GM19239 (cell line): ENCODE data around the gene CRADD.
"Not testable (repeated sequence)": the region's sequence is repeated elsewhere in the genome, so short reads cannot be mapped to it uniquely, and the experiment has no call there.

Experiments used
- DNase-seq: peaks from one replicate; pipeline ENCODE4 v3.0.0; 2011; ENCODE audit warnings: low spot score; ENCODE audit not compliant: insufficient read length
- FAIRE-seq: peaks from 2 replicates; lab custom pipeline; 2011; peaks lifted over from hg19 to GRCh38; lab: Jason Lieb, UNC

The CRADD gene

DNA sequence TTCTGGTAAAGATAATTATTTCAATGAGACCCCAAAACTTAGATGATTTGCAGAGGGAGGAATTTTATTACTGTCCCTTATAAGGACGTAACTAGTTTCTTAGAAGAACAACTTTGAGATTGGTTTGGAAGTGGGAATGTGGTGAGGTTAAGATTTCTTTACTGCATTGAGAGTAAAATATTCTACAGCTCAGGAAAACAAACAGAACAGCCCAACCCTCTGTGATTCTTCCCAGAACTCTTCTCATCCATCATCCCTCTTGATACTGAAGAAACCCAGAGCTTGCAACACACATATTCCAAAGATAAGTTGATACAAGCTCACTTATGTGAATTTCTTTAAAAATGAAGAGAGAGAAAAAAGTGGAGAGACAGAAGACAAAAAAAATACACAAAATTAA is 234.2 kb downstream of the CRADD start:
- FAIRE-seq (no peak), DNase-seq (no peak)

DNA sequence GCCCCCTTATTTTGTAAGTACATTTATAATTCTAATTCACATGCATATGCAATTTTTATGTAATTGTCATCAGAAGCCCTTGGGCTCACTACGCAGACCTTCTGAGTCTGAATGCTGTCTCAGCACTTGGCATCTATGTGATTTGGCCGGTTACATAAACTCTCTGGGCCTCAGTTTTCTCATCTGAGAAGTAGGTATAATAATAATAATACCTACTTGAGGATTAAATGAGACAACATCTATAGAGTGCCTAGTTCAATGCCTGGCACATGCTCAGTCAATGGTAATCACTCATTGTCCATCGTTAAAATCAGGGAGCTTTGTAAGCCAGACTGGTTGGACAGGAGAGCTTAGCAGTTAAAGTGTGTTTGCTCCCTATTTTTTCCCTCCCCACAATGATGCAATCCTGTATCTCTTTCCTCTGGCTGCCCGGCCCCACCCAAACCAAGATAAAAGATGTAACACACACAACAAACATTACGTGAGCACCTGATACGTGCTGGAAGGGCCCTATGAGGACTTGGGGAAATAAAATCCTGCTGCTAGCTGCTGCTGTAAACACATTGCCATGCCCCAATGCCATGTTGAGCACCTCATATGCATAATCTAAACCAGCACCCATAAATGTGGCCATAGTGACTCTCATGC is 235.0 kb downstream of the CRADD start:
- no peak for DNase-seq
- no peak for FAIRE-seq

DNA sequence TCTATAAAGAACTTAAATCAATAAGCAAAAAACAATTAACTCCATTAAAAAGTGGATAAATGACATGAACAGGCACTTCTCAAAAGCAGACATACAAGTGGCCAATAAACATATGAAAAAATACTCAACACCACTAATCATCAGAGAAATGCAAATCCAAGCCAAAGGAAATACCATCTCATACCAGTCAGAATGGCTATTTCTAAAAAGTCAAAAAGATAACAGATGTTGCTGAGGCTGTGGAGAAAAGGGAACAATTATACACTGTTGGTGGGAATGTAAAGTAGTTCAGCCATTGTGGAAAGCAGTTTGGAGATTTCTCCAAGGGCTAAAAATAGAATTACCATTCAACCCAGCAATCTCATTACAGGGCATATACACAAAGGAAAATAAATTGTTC is 236.7 kb downstream of the CRADD start:
- no peak for FAIRE-seq

GRCh38 chr12:93914281-93914680 is 237.1 kb downstream of the CRADD start:
- DNase-seq, result no peak
- FAIRE-seq, result no peak

More for the DNA sequence above, 236.7 kb downstream of the CRADD start:
- no peak for DNase-seq

GRCh38 chr12:93915411-93915810 is 238.2 kb downstream of the CRADD start:
- DNase-seq, result no peak
- FAIRE-seq, result no peak

- no peak for FAIRE-seq
These were observed 239.2 kb downstream of the CRADD start for GRCh38 chr12:93916402-93916801.

GRCh38 chr12:93918262-93918661 is 241.1 kb downstream of the CRADD start:
- FAIRE-seq, result no peak

More at GRCh38 chr12:93916402-93916801, 239.2 kb downstream of the CRADD start:
- DNase-seq, result no peak

DNA sequence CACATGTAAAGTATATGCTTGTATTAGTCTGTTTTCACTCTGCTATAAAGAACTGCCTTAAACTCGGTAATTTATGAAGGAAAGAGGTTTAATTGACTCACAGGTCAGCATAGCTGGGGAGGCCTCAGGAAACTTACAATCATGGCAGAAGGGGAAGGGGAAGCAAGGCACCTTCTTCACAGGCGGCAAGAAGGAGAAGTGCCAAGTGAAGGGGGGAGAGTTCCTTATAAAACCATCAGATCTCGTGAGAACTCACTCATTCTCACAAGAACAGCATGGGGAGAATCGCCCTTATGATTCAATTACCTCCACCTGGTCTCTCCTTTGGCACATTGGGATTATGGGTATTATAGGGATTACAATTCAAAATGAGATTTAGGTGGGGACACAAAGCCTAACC is 241.7 kb downstream of the CRADD start:
- FAIRE-seq (no peak), DNase-seq (no peak)

More at GRCh38 chr12:93918262-93918661, 241.1 kb downstream of the CRADD start:
- no peak for DNase-seq

DNA sequence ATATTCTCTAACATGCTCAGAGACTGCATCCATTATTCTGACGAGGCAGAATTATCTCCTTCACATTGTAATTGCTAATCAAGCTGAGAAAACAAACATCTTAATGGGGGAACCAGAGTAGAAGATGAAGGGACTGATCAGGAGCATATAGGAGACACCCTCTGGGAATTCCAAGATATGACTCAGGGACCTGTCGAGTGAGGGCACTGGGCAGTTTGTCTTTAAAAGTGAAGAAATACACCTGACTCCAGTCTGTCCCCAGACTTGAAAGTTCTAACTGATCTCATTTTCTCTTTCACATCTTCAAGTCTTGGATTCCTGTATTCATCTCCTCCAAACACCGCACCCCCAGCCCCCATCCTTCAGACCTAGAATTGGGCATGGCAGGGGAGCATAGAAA is 244.3 kb downstream of the CRADD start:
- FAIRE-seq, result no peak
- DNase-seq, result no peak

DNA sequence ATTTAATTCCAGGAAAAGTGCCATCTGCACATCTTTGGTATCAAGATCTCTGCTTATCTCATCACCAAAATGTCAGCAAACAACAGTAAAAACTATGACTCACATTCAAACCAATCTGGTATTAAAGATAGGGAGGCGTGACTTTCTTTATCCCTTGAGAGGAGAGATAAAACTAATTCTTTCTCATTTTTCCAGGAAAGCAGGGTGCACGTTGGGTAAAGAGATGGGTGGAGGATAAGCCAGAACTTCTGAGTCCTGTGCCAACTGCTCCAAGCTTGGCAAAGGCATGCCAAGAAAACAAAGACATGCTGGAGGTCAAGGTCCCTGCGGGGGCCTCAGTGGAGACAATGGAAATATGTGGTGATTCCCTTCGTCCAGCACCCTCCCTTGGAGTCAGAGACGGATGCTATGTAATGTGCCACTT is 245.4 kb downstream of the CRADD start:
- DNase-seq, result no peak

DNA sequence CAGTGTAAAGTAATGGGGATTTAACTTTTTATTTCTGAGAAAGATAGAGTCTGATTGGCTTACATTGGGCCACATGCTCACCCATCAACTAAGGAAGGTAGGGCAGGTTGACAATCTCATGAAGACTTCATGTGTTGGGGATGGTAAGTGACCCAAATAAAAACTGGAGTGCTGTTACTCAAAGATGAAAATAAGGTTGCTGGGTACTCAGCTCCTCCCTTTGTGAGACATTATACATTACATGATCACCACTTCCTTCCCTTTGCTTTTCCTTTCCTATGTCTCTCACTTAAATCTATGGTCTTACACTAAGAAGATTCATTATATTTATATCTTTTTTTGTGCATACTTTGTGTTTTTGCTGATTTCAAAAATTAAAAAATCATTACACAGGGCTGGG is 247.2 kb downstream of the CRADD start:
- DNase-seq, result no peak
- FAIRE-seq, result no peak

More for the DNA sequence above, 245.4 kb downstream of the CRADD start:
- no peak for FAIRE-seq

GRCh38 chr12:93925585-93926205 is 248.5 kb downstream of the CRADD start:
- DNase-seq, result no peak
- FAIRE-seq, result no peak

GRCh38 chr12:93926237-93926636 is 249.1 kb downstream of the CRADD start:
- no peak for DNase-seq
- no peak for FAIRE-seq

DNA sequence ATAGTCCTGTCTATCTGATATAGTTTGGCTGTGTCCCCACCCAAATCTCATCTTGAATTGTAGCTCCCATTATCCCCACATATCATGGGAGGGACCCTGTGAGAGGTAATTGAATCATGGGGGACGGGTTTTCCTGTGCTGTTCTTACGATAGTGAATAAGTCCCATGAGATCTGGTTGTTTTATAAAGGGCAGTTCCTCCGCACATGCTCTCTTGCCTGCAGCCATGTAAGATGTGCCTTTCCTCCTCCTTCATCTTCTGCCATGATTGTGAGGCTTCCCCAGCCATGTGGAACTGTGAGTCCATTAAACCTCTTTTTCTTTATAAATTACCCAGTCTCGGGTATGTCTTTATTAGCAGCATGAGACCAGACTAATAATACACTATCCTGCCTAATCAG is 251.9 kb downstream of the CRADD start:
- DNase-seq, FAIRE-seq: not testable (repeated sequence)

- DNase-seq (no peak), FAIRE-seq (no peak)
These were observed 260.6 kb downstream of the CRADD start for GRCh38 chr12:93937812-93938211.

GRCh38 chr12:93938317-93938716 is 261.1 kb downstream of the CRADD start:
- FAIRE-seq (no peak), DNase-seq (no peak)

DNA sequence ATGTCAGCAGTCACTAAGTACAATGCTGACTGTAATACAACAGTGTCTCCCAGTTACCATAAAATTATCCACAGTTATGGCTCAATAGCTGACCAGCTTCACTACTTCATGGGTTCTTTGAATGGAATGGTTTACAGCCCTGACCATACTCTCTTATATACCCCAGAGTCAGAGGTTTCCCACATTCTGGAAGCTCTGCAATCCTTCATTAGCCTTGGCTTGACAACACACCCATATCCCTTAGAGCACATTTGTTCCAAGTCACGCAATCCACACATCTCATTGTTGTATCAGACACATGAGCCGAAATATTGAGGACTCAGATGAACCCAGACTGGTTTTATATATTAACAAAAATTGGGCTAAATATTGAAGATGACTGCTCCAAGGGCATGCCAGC is 261.8 kb downstream of the CRADD start:
- DNase-seq (no peak), FAIRE-seq (no peak)

DNA sequence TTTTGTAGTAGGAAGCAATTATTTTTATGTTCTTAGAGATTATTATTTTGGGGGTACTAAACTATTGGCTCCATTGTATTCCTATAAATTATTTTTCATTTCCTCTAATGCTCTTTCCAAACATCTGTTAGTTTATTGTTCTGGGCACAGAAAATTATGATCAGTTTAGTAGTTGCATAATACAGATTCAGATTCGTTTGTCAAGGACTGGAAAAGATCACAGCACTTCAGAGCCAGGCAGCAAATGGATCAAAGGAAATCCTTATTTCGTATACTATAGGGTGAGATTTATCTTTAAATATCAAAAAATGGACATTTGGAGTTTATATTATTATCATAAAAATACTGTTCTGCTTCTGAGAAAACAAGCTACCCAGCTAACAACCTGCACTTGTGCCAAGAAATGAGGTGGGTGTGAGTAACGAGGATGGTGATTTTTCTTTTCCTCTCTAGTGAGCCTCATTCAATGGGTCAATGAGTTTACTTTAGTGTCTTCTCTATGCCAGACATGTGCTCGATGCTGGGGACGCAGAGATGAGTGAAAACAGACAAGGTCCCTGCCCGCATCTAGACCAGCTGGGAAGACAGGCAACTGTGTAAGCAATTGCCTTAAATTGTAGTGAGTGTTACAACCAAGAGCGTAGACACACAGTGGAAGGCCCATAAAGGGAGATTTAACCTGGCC is 262.6 kb downstream of the CRADD start:
- FAIRE-seq, result no peak

DNA sequence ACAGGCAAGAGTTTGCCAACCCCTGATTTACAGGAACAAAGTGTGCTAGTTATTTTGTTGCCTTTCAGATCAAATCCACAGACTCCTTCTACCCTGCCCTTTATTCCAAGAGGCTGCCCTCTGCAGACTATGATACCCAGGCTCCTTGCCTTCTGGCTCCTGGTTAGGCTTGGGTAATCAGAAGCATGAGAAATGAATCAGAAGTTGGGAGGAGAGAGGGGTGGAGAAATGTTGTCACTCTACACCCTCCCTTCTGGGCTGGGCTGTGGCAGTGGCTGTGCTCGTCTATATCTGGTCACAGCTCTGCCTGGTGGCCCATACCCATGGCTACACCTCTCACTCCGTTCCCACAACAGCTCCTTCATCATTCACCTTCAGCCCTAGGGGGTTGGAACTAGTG is 266.6 kb downstream of the CRADD start:
- DNase-seq (no peak), FAIRE-seq (no peak)

More for the DNA sequence above, 262.6 kb downstream of the CRADD start:
- DNase-seq, result no peak

- DNase-seq, result no peak
- no peak for FAIRE-seq
These were observed 267.0 kb downstream of the CRADD start for GRCh38 chr12:93944201-93944600.
